Daoy (cell line): ENCODE data around the gene HAUS8. TPM values are rescaled to one million over a fixed set of nuclear protein-coding genes. Genes with fewer than 3 reads are reported as not detected.

Experiments used
- DNase-seq: peaks from one replicate; pipeline ENCODE4 v3.0.0-alpha.2; 2015; ENCODE audit warnings: low read depth
- total RNA-seq: library from RNA; depleted of rRNA; stranded (reverse); fragments of >200 nt; shearing (Covaris generic); gene quantifications from 2 replicates; pipeline ENCODE4 v1.2.3, GENCODE V29; 2014

Gene HAUS8
- total RNA-seq, 1 experiment from 2014 or later, result 17.5 TPM

DNA sequence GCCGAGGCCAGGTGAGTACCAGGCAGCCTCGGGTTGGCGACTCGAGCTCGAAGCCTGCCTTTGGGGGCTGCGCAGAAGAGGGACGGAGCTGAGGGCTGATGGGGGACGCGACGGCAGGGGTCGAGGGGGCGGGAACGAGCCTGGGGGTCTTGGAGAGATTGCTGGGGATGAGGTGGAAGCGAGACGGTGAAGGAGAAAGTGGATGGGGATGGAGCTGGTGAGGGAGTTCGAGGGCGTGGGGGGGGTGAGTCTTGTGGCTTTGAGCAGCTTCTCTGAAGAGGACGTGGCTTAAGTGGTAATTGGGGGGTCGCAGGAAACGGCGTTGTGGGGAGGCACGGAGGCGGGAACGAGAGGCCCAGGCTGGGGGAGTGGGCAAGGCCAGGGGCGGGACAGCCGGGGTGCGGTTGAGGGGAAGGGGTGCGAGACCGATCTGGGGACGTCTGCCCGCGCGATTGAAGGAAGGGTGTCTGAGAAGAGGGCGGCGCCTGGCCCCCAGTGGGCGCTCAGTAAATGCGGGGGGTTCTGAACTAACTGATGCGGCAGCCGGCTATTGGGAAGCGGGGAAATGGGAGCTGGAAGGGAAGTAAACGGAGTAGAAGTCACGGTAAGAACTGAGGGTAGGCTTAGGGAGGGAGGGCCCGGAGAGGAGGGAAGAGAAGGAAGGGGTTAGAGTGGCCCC lies 751 bp upstream of the HAUS8 start:
- DNase-seq, result peak; percentile 52

DNA sequence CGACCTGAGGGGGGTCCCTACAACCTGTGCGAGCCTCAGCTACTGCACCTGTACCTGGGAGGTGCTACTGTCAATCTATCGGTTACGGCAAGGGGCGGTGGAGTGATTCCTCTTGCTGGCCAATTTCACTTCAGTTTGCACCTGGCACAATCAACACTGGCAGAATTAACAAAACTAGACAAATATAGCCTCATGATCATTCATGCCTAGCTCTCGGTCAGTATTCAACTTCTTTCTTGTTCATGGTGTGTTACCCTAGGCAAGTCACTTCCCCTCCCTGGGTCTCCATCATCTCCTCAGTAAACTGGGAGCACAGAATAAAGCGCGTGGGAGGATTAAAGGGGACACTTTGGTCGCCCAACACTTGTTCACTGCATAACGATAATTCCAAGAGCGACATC lies 618 bp downstream of the HAUS8 start:
- no peak for DNase-seq

DNA sequence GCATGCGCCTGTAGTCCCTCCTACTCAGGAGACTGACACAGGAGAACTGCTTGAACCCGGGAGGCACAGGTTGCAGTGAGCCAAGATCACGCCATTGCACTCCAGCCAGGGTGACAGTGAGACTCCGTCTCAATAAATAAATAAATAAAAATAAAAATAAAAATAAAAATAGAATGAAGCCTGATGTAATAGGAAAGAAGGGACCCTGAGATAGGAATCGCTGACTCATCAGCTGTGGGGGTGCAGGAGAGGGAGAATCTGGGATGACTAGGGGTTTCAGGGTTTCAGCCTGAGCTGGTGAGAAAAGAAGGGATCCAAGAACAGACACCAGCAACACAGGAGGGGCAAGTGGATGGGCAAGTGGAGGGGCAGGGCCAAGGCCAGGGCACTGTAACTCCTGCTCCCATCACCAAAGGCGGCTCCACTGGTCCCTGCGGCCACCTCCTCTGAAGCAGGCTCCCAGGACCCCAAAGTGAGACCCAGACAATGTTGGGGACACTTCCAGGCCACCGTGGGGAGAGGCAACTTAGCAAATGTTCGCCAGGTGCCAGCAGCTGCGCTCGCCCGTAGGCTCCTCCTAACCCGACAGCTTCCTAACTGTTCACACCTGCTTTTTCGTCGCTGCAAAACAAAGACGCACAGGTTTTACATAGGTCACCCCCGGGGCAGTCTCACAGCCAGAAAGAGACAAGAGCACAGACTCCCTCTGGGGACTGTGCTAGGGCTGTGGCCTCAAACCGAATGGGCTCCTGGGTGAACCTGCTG lies 1.2 kb downstream of the HAUS8 start:
- DNase-seq, result peak; percentile 34

DNA sequence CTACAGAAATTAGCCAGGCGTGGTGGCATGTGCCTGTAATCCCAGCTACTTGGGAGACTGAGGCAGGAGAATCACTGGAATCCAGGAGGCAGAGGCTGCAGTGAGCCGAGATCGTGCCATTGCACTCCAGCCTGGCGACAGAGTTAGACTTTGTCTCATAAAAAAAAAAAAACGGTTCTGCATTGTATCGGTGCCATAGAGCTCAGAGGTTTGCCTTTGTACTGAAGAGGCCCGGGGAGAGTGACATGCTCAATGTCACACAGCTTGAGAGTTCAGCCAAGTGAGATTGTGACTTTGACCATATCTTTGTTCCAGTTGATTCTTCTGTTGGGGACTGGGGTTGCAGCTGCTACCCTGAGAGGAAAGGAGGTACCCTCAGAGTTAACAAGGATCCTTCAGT lies 4.3 kb downstream of the HAUS8 start:
- no peak for DNase-seq

DNA sequence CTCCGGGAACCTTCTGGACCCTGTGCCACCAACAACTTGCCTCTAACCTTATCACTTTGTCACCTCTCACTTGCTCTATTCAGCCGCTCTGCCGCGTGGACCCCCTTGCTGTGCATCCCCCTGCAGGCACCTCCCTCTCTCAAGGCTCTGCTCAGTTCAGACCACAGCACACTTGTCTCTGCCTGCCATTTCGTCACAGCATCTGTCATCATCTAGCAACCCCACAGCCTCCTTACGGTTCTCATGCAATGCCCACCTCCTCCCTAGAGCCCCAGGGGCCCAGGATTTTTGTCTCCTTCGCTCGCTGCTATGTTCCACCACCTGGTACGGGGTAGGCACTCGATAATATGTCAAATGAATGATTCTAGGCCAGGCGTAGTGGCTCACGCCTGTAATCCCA lies 4.8 kb downstream of the HAUS8 start:
- no peak for DNase-seq

DNA sequence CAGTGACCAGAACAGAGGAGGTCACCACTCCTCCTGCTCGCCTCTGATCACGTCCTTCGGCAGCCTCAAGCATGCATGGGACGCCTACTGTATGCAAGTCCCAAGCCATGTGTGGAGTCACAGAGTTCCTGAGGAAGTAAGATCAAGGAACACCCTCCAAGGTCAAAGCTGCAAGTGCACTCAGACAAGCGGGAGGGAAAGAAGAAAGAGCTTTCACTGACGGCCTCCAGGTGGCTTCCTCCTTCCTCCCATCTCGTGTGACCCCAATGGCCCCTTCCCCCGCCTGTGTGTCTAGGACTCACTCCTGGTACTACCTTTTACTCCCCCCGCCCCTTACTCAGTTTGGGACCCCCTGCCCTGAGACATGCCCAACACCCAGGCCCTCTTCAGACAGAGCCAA lies 6.1 kb downstream of the HAUS8 start:
- DNase-seq, result no peak

DNA sequence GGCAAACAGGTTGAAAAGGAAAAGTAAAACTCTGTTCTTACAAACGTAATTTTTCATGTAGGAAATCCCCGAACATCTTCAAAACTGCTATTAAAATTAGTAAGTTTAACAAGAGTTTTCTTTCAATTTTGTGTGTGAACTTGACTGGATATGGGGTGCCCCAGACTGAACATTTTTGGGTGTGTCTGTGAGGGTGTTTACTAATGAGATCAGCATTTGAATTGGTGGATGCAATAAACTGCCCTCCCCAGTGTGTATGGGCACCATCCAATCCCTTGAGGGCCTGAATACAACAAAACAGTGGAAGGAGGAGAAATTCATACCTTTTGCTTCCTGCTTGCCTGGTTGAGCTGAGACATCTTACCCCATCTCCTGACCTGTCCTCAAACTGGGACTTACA lies 11.8 kb downstream of the HAUS8 start:
- no peak for DNase-seq

DNA sequence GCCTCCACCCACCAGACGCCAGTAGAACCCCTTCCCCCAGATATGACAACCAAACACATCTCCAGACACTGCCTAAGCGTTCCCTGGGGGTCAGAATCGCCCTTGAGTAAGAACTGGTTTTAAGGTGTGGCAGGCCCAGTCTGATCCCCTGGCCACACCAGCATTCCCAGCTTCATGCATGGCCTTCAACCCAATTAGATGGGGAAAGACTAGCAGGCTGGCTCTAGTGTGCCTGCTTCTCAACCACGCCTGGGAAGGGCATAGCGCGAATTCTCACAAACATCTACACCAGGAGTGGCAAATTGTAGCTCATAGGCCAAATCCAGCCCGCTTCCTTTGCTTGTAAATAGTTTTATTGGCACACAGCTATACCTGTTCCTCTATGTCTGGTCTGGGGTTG lies 13.6 kb downstream of the HAUS8 start:
- no peak for DNase-seq

DNA sequence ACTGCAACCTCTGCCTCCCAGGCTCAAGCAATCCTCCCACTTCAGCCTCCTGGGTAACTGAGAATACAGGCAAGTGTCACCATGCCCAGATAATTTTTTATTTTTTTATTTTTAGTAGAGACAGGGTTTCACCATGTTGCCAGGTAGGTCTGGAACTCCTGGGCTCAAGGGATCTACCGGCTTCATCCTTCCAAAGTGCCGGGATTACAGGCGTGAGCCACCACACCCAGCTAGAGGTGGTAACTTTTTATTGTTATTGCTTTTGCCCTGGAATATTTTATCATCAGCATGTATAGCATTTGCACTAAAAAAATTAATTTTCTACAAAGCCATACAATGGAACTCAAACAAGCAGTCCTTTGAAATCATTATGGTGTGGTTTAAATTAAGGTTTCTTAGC lies 14.0 kb downstream of the HAUS8 start:
- DNase-seq, result no peak

DNA sequence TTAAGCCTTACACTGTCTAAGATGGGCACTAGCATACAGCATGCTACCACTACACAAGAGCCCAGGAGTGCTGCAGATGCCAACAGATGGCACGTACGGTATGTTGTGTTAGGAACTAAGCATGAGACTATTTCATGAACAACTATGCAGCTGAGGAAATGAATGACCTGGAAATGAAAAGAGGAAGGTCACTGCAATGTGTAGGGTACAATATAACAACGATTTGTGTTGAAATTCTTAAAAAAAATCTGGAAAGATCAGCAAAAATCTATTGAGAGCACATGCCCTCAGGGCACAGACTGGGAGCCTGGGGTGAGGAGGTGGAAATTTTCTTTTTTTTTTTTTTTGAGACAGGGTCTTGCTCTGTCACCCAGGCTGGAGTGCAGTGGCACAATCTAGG lies 14.4 kb downstream of the HAUS8 start:
- DNase-seq, result no peak

DNA sequence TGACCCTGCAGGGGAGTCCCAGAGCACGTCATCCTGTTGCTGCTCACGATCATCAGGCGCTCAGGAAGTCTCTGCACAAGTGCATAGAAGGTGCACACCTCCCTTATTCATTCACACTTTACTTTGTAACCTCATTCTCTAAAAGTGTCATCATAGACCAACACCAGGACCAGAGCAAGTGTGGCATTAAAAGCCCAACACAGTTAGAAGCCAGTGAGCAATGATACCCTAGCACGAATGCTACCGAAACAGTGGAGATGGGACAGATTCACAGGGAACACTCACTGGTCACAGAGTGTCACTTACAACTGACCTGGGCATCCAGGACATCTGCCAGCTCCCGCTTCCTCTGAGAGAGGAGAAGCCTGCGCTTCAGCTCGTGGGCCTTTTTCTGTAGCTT lies 17.0 kb downstream of the HAUS8 start:
- DNase-seq, result no peak

DNA sequence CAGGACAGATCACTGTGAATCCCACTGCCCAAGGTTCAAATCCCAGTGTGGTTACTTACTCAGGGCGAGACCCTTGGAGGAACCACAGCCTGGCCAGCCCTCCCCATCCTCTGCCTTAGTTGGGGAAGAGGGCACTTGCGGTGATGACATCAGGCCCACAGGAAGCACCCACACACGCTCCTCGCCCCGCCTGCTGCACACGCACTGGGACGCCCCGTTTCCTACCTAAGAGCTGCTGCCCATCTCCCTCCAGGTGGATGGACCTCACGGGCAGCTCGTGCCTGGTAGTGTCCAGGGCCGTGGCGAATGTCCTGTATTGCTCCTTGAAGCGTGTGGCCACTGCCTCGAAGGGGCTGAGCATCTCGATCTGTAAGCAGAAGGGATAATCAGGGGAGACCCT lies 19.6 kb downstream of the HAUS8 start:
- DNase-seq, result no peak

DNA sequence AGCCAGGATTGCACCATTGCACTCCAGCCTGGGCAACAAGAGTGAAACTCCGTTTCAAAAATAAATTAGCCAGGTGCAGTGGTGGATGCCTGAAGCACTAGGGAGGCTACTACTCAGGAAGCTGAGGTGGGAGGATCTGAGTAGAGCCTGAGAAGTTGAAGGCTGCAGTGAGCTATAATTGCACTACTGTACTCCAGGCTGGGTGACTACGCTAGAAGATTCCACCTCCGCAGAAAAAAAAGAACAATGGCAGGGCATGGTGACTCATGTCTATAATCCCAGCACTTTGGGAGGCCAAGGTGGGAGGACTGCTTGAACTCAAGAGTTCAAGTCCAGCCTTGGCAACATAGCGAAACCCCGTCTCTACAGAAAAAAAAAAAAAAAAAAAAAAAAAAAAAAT lies 20.5 kb downstream of the HAUS8 start:
- DNase-seq, result peak; percentile 35

DNA sequence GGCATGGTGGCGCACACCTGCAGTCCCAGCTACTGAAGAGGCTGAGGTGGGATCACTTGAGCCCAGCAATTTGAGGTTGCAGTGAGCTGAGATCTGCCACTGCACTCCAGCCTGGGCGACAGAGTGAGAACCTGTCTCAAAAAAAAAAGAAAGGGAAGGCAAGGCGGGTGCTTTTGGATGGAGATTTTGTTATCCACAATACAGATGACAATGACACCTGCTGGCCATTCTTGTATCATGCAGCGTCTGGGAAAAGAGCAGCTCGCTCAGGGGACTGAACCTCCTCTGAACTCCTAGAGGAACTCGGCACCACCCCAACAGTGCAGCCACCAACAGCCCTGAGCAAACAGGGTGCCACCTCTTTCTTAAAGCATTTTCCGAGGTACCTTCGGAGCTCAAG lies 22.8 kb downstream of the HAUS8 start:
- DNase-seq, result peak; percentile 38

DNA sequence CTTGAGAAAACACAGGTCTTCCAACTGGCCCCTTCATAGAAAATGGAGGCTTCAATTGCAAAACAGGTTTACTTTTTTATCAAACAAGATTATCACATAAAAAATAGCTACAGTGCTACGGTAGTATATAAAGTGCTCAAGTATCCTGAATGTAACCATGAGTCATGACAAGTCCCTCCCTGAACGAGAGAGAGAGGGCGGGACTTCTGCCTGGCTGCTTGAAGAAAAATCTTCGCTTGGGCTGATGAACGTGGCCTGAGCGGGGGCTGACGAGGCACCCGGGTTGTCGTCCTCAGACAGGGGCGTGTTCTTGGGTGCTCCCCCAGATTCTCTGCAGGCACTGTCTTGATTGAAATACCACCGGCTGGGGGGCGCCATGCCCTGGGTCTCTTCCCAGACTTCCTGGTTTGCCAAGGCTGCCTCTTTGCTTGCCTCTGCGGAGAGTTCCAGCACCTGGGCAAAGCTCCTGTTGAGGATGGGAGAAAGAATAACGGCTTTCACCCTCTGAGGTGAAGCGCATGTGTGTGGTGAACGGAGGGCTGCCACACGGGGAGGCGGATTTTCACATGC lies 25.5 kb downstream of the HAUS8 start:
- DNase-seq, result peak; percentile 39

DNA sequence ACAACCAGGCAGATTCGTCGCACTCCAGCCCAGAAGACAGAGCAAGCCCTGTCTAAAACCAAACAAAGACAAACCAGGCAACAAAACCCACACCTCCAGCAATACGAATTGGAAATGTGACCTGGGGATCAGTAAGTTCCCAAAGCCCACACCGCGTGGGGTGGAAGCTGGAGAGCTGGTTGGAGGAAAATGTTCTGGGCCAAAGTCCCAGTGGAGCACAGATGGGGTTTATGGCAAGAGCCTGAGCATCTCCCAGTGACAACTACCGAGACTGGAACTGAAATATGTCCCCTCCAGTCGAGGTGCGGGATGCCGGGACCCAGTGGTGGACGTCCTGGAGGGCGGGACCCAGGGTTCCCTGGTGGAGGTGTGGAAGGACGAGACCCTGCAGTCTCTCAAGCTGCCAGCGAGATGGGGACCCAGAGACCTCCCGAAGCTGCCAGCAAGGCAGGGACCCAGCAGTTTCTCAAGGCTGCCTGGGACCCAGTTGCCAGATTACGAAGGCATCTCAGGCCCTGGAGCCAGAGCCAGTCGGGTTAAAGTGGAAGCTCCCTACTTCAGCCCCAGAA lies 26.3 kb downstream of the HAUS8 start:
- DNase-seq, result no peak

DNA sequence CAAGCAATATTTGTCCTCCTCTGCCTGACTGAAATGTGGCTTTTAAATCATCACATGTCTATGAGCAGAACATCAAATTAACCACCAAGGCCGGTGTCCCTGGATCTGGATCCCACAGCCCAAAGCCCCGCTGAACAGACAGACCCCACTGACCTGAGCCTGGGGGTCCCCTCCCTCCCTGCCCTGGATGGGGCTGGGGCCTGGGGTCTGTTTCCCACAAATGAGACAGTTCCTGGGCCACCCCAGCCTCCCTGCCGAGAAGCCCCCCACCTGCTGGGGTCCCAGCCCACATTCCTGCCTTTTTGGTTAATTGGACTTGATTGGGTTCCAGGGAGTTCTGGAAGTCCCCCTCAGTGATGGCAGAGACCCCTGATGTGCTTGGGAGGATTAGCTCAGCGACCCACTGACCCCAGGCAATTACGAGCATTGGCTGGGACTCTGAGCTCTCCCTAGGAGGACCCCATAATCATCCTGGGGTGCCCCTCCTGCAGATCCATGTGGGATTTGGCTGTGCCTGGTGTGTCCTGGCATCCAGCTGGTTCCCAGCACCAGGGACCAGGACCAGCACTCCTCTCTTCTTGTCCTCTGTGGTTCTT lies 29.2 kb downstream of the HAUS8 start:
- DNase-seq, result no peak

DNA sequence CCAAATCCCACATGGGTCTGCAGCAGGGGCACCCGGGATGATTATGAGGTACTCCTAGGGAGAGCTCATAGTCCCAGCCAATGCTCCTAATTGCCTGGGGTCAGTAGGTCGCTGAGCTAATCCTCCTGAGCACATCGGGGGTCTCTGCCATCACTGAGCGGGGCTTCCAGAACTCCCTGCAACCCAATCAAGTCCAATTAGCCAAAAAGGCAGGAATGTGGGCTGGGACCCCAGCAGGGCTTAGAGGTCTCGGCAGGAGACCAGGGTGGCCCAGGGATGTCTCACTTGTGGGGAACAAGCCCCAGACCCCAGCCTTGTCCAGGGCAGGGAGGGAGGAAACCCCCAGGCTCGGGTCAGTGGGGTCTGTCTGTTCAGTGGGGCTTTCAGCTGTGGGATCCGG lies 31.5 kb downstream of the HAUS8 start:
- DNase-seq, result no peak

DNA sequence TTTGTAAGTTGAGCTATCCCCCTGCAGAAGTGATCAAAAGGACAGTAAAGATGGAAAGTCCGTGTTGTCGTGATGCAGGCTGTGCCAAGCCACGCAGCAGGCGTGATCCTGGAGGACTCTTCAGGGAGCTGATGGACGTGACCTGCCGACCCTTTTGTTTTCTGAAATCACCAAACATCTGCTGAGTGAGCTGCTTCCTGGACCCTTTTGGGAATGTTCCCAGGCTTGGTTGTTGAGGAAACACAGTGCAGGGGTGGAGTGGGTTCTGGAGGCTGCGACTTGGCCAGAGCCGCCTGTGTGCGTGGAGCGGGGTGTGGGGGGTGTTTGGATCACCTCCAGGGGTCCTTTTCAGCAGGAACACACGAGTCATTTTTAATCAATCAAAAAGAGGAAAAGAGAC lies 33.3 kb downstream of the HAUS8 start:
- no peak for DNase-seq

DNA sequence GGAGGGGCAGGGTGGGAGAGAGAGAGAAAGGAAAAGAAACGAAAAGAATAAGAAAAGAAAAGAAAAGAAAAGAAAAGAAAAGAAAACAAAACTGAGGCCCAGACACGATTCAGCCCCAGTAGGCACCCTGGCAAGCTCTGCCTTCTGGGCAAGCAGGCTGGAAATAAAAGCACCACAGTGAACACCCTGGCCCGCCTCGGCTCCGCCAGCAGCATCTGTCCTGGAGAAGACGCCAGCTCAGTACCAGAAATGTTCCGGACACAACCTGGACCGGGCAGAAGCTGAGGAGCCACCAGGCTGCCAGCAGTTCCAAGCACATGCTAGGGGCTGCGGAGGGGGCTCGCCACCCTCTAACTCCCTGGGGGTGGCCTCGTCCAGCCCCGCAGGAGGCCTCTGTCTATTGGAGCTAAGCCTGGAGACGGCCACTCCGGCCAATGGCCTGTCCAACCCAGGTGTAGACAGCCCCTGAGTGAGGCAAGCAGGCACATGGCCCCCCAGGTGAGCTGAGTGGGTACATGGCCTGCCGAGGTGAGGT lies 37.2 kb downstream of the HAUS8 start:
- no peak for DNase-seq

DNA sequence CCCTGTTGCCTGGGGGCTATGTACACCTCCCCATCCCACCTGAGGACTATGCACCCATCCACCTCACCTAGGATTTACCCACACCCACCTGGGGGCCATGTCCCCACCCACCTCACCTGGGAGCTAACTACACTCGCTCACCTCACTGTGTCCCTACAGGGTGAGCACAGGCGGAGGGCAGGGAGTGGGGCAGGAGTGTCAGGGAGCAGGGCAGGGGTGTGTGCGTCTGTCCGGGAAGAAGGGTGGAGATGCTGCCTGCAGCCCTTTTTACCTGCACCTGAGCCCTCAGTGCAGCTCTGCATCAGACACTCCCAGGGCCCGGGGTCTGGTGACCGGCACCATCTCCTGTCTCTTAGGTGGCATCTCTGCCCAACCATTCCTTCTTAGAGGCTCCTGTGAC lies 38.1 kb downstream of the HAUS8 start:
- no peak for DNase-seq

DNA sequence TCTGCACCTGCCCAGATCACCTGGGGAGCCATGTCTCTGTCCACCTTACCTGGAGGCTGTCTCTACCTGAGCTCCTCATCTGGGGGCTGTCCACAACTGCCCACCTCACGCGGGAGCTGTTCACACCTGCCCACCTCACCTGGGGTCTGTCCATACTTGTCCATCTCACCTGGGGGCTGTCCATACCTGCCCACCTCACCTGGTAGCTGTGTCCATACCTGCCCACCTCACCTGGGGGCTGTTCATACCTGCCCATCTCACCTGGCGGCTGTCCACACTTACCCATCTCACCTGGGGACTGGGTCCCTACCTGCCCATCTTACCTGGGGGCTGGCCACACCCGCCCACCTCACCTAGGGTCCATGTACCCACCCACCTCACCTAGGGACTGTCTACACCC lies 38.6 kb downstream of the HAUS8 start:
- no peak for DNase-seq
